Activated T-helper 9 cell treated with anti-CD3 and anti-CD28 coated beads, Interleukin-2, amount 50 U/mL, for 16 hours (primary cell): ENCODE results near the gene SESN3.
A peak's percentile ranks its signal among the peaks of the same experiment; 100 is the strongest.
"Not testable (repeated sequence)": the region's sequence is repeated elsewhere in the genome, so short reads cannot be mapped to it uniquely, and the experiment has no call there.

Experiments
- DNase-seq: peaks from one replicate; pipeline ENCODE4 v3.0.0-alpha.2; 2020; ENCODE audit warnings: low read depth

Gene SESN3

GRCh38 chr11:95150956-95151684 lies 79.9 kb downstream of the SESN3 start:
- DNase-seq, result peak; percentile 82

DNA sequence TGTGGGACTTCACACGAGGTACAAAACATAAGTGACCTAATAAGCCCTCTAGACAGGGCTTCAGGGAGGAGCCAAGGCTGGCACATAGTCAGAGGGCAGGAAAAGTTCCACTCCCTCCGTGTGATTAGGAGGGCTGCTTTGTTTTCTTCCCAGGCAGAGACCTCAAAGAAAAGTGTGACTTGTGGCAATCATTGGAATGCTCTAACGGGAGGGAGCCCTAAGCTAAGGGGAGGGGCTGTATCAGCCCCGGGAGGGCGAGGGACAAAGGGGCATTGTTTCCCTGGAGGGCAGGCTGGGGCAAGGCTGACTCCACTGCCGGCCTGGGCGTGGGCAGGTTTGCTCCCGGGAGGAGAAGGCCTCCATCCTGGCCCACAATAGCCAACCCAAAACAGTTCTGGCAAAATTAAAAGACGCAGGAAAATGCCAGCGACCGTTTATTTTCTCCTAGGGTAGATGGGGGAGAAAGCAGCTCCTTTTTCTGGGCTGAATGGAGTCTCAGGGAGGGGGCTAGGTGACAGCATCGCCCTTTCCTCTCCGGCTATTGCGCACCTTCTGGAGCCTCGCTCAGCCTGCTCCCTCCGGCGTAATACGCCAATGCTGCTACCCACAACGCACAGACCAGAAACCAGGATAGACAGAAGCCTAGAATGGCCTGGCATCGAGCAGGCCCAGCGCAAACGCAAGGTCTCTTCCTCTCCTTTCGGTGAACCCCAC lies 81.2 kb downstream of the SESN3 start:
- DNase-seq, result no peak

GRCh38 chr11:95148938-95149337 lies 82.1 kb downstream of the SESN3 start:
- no peak for DNase-seq

DNA sequence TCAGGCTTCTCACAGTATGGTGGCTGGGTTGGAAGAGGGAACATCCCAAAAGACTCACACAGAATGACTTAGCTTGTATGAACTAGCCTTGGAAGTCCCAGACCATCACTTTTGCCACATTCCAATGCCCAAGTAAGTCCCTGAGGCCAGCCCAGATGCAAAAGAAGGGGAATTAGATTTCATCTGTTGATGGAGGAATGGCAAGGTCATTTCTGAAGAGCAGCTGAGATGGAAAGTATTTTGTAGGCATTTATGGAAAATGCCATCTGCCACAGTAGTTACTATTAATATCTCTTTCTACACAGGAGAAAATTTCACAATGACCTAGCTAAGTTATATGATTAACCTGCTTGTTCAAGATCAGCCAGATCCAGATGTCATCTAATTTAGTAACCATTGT lies 82.6 kb downstream of the SESN3 start:
- DNase-seq, result no peak

GRCh38 chr11:95147364-95147905 lies 83.6 kb downstream of the SESN3 start:
- DNase-seq, result no peak

- DNase-seq, result no peak
Measured at GRCh38 chr11:95145430-95146060, 85.5 kb downstream of the SESN3 start.

GRCh38 chr11:95144313-95145235 lies 86.4 kb downstream of the SESN3 start:
- DNase-seq, result no peak

DNA sequence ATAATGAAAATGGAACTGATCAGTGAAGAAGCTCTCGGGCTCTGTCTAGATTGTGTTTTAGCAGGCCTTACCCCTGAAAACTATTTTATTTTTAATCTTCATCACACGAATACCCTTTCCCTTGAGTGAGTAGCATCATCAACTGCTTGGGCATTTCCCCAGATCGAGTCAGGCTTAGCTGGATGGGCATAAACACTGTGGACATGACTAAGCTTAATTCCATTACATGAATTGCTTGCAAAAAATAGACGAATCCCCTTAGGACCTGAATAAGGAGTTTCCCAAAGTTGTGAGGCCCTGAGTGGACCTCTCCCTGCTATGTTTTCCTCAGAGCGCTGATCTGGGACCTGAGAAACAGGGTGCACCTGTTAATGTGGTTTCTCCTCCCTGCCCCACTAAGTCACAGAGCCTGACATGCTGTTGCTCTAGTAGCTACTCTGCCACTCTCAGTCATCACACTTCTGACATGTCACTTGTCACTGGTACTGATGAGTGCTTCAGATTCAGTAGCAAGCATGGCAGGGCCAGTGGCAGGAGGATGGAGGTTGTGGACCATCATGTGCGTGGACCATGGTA lies 87.8 kb downstream of the SESN3 start:
- DNase-seq, result no peak

DNA sequence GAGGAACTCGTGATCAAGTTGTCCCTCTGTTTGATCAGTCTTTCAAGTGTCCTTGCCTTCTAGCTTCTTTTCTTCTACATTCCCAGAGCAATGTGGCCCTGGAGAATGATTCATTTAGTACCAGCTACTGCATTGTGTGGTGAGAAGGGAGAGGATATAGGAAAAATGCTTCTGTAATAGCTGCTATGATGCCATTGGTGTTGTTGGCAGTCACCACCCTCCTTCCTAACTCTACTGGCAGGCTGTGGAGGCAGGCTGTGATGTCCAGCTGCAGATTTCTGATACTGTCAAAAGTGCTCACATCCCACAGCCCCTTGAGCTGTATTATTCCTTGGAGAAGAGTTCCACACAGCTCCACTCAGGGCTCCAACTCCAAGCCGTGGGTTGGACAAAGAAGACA lies 88.6 kb downstream of the SESN3 start:
- DNase-seq, result no peak

- DNase-seq, result no peak
Measured at GRCh38 chr11:95140397-95141033, 90.5 kb downstream of the SESN3 start.

DNA sequence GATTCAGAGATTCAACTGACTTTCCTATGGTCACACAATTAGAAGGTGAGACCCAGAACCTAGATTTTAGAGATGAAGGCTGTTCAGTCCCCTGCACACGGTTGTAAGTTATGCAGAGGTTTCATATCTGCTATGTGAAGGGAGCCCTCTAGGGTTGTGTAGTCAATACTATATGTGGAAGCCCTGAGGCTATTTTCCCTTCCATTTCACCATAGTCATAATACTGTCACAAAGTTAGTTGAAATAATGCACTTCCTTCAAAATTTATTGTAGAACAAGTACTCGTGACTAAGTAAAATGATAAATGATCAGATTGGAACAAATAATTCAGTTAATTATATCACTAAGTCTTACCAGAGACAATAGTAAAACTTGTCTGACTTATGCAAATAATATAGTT lies 92.6 kb downstream of the SESN3 start:
- DNase-seq, result no peak

DNA sequence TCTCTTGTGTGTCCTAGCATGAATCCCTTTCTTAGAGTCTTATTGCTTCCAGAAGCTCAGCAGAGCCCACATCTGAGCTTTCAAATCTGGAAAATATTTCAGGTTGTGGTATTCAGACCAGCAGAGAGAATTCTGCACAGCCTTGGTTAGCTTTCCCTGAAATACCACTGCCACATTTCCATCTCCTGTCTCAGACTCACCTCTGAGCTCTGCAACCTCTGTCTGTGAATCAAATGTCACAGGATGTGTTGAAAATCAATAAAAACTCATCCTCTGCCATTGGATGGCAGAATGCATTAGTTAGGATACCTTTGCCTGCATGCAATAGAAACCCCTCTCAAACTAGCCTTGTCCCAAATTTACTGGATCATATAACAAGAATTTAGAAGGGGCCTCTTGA lies 93.7 kb downstream of the SESN3 start:
- no peak for DNase-seq

DNA sequence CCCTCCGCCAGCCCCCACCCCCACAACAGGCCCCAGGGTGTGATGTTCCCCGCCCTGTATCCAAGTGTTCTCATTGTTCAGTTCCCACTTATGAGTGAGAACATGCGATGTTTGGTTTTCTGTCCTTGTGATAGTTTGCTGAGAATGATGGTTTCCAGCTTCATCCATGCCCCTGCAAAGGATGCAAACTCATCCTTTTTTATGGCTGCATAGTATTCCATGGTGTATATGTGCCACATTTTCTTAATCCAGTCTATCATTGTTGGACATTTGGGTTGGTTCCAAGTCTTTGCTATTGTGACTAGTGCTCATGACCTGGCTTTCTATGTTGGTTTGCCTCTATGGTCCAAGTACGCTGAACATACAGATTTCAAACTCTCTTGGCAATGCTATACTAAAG lies 94.3 kb downstream of the SESN3 start:
- not testable (repeated sequence) for DNase-seq

GRCh38 chr11:95135880-95136279 lies 95.1 kb downstream of the SESN3 start:
- no peak for DNase-seq

GRCh38 chr11:95135155-95135554 lies 95.8 kb downstream of the SESN3 start:
- no peak for DNase-seq

- no peak for DNase-seq
Measured at GRCh38 chr11:95134491-95134890, 96.5 kb downstream of the SESN3 start.

- no peak for DNase-seq
Measured at GRCh38 chr11:95132956-95133355, 98.0 kb downstream of the SESN3 start.

- no peak for DNase-seq
Measured at GRCh38 chr11:95128602-95129001, 102.4 kb downstream of the SESN3 start.

DNA sequence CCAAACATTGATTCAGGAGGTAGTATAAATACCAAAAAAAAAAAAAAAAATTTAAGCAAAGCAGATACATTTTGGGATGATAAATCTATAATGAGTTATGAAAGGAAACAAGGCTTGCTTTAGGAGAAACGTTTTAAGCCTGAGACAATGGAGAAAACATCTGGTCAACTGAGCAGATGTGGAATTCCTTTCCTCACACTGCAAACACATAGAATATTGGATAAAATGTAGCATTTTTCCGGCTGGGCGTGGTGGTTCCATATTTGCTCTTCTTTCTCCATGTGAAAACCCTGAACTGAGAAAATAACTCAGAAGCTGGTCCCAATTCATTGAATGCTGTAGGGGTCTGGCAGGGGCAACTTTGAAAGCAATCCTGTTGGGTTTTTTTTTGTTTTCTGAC lies 107.4 kb downstream of the SESN3 start:
- DNase-seq, result no peak

GRCh38 chr11:95121698-95122097 lies 109.3 kb downstream of the SESN3 start:
- DNase-seq, result no peak
